Superior temporal gyrus (tissue), 1 donor: ENCODE measurements around the gene ABCC1.
"Not testable (repeated sequence)": the region's sequence is repeated elsewhere in the genome, so short reads cannot be mapped to it uniquely, and the experiment has no call there.

Experiments
- DNase-seq: peaks from one replicate; pipeline ENCODE4 v3.0.0-alpha.2; 2016; ENCODE audit errors: extremely low spot score

Gene ABCC1

GRCh38 chr16:16083421-16084156 lies 134.2 kb downstream of the ABCC1 start:
- no peak for DNase-seq

- DNase-seq: no peak
Measured at GRCh38 chr16:16084874-16085273, 135.5 kb downstream of the ABCC1 start.

- no peak for DNase-seq
Measured at GRCh38 chr16:16086653-16087446, 137.4 kb downstream of the ABCC1 start.

- no peak for DNase-seq
Measured at GRCh38 chr16:16090238-16090637, 140.8 kb downstream of the ABCC1 start.

- DNase-seq: no peak
Measured at GRCh38 chr16:16092925-16093627, 143.7 kb downstream of the ABCC1 start.

- DNase-seq: no peak
Measured at GRCh38 chr16:16093628-16094332, 144.4 kb downstream of the ABCC1 start.

- DNase-seq: no peak
Measured at GRCh38 chr16:16095646-16096045, 146.2 kb downstream of the ABCC1 start.

GRCh38 chr16:16096121-16096857 lies 146.9 kb downstream of the ABCC1 start:
- DNase-seq: no peak

- DNase-seq: no peak
Measured at GRCh38 chr16:16096858-16097213, 147.4 kb downstream of the ABCC1 start.

- DNase-seq: no peak
Measured at GRCh38 chr16:16099320-16099719, 149.9 kb downstream of the ABCC1 start.

- DNase-seq: no peak
Measured at GRCh38 chr16:16100631-16101030, 151.2 kb downstream of the ABCC1 start.

GRCh38 chr16:16101585-16101984 lies 152.2 kb downstream of the ABCC1 start:
- no peak for DNase-seq

GRCh38 chr16:16102738-16103137 lies 153.3 kb downstream of the ABCC1 start:
- DNase-seq: no peak

GRCh38 chr16:16104132-16104803 lies 154.9 kb downstream of the ABCC1 start:
- not testable (repeated sequence) for DNase-seq

- DNase-seq: not testable (repeated sequence)
Measured at GRCh38 chr16:16104804-16105141, 155.4 kb downstream of the ABCC1 start.

GRCh38 chr16:16105646-16106045 lies 156.2 kb downstream of the ABCC1 start:
- DNase-seq: no peak

- DNase-seq: no peak
Measured at GRCh38 chr16:16106466-16106865, 157.1 kb downstream of the ABCC1 start.

GRCh38 chr16:16107839-16108238 lies 158.4 kb downstream of the ABCC1 start:
- no peak for DNase-seq

- no peak for DNase-seq
Measured at GRCh38 chr16:16108759-16109158, 159.3 kb downstream of the ABCC1 start.

GRCh38 chr16:16109453-16110110 lies 160.2 kb downstream of the ABCC1 start:
- DNase-seq: no peak
